ENCODE data around the gene ANKS1A. TPM values are rescaled to one million over a fixed set of nuclear protein-coding genes. Genes with fewer than 3 reads are reported as not detected.

ANKS1A gene
- total RNA-seq, 2 donors from 2014 or later: 26.7 to 30.9 TPM

GRCh38 chr6:35064290-35064689, 175.2 kb downstream of the ANKS1A start:
- Histone ChIP-seq H3K9me3 (no peaks in the 10 kb centered on the region), H3K27ac (peak overlapping the region; percentile 72 to 78), H3K27me3 (no peaks in the 10 kb centered on the region), H3K36me3 (peaks cover 67% of the 10 kb centered on the region), H3K4me1 (peaks cover 0 to 50% of the 10 kb centered on the region in 2 donors), H3K4me3 (no peak overlapping the region)
- TF ChIP-seq CTCF (IDR thresholded peaks at IDR 0.05): no peak
- DNase-seq (ENCODE audit: low spot score): no peak

- H3K36me3 ChIP-seq: peaks cover 61% of the 10 kb centered on the region
- TF ChIP-seq CTCF (IDR thresholded peaks at IDR 0.05): no peak
Measured at GRCh38 chr6:35064757-35065440, 175.8 kb downstream of the ANKS1A start.

DNA sequence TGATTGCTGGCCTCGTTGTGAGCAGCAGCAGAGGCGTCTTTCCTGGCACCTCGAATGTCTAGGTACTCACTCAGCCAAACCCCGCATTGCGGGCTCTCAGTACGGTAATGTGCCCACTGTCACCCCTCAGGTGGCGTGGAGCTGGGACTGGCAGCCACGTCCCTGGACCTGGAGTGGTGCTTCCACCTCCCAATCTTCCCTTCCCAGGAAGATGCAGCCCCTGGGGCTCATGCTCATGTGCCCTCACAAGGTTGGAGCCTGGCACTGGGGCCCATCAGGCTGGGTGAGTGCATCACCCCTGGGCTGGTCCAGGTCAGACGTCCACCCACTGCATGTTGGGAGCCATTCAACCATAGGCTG, 176.4 kb downstream of the ANKS1A start:
- Histone ChIP-seq H3K27ac (peak overlapping the region; percentile 72 to 78), H3K36me3 (peaks cover 56% of the 10 kb centered on the region), H3K4me1 (peaks cover 0 to 47% of the 10 kb centered on the region in 2 donors), H3K4me3 (no peak overlapping the region), H3K27me3 (no peaks in the 10 kb centered on the region), H3K9me3 (no peaks in the 10 kb centered on the region)
- no peak for TF ChIP-seq CTCF (IDR thresholded peaks at IDR 0.05)
- no peak for DNase-seq (ENCODE audit: low spot score)

More at GRCh38 chr6:35064757-35065440, 175.8 kb downstream of the ANKS1A start:
- Histone ChIP-seq H3K9me3 (no peaks in the 10 kb centered on the region), H3K27me3 (no peaks in the 10 kb centered on the region), H3K4me3 (no peak overlapping the region), H3K4me1 (peaks cover 0 to 47% of the 10 kb centered on the region in 2 donors), H3K27ac (peak overlapping the region; percentile 72 to 78)
- DNase-seq (ENCODE audit: low spot score): no peak

DNA sequence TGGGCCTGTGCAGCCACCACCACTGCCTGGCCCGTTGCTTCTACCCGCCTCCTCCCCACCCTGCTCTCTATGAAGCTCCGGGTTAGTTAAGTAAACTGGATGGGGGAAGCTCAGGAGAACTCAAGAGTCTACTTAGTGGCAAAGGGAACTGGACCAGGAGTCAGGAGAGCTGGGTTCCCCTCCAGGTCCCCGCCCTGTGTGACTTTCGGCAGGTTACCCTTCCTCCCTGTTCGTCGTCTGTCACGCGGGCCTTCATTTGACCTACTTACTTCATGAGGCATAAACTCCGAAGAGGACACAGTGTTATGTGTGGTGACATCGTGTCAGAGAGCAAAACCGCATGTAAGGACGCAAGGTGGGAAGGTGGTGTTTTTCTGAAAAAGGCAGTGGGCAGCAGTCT, 176.8 kb downstream of the ANKS1A start:
- Histone ChIP-seq H3K4me3 (no peak overlapping the region), H3K4me1 (peaks cover 0 to 47% of the 10 kb centered on the region in 2 donors), H3K27me3 (no peaks in the 10 kb centered on the region), H3K9me3 (no peaks in the 10 kb centered on the region), H3K36me3 (peaks cover 51% of the 10 kb centered on the region), H3K27ac (peak overlapping the region in 1 of 2 donors; percentile 72)
- no peak for DNase-seq (ENCODE audit: low spot score)
- no peak for TF ChIP-seq CTCF (IDR thresholded peaks at IDR 0.05)

DNA sequence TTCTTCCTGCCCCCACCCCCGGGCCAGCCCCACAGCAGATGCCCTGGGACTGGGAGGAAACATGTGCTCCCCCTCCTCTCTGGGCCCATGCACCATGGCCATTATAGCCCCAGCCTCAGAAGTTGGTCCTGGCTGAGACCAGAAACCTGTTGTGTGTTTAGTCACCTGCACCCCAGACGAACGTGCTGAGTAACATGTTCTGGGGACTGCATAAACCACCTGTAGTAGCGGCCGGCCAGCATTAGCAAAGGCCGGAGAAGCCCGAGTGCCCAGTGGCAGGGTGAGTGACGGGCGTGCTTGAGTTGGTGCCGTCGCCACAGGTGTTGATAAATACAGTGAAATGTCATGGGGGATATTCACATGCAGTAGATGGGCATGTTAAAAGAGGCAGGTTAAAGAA, 178.2 kb downstream of the ANKS1A start:
- Histone ChIP-seq H3K36me3 (peaks cover 48% of the 10 kb centered on the region), H3K27ac (no peak overlapping the region)
- DNase-seq (ENCODE audit: low spot score): no peak

More for the DNA sequence above, 178.2 kb downstream of the ANKS1A start:
- Histone ChIP-seq H3K4me3 (no peak overlapping the region), H3K4me1 (peaks cover 0 to 50% of the 10 kb centered on the region in 2 donors), H3K9me3 (no peaks in the 10 kb centered on the region), H3K27me3 (no peaks in the 10 kb centered on the region)
- no peak for TF ChIP-seq CTCF (IDR thresholded peaks at IDR 0.05)
